ENCODE data around the gene INTS6. TPM values are rescaled to one million over a fixed set of nuclear protein-coding genes. Genes with fewer than 3 reads are reported as not detected.

The INTS6 gene
- total RNA-seq (2014; rRNA removed; shearing (Covaris generic)), result 27.4 and 32.3 TPM in 2 replicates

GRCh38 chr13:51452361-51453206 is at the start of gene INTS6:
Gene INTS6 (minus strand): TSS chr13:51453036. CDS start chr13:51452525, 511 bp downstream.
- peak; percentile 100 for DNase-seq (ENCODE audit: low spot score)
- in situ Hi-C loops (cut with HindIII; ENCODE audit: low sequenced_read_pairs), result no loop called here

- in situ Hi-C loops (cut with HindIII; ENCODE audit: low sequenced_read_pairs), result no loop called here
- no peak for DNase-seq (ENCODE audit: low spot score)
Observed at GRCh38 chr13:51502153-51502651, 49.4 kb upstream of the INTS6 start.

- no peak for DNase-seq (ENCODE audit: low spot score)
- in situ Hi-C loops (cut with HindIII; ENCODE audit: low sequenced_read_pairs), result no loop called here
Observed at GRCh38 chr13:51501592-51502152, 48.8 kb upstream of the INTS6 start.

GRCh38 chr13:51501096-51501495 is 48.3 kb upstream of the INTS6 start:
- no peak for DNase-seq (ENCODE audit: low spot score)
- in situ Hi-C loops (cut with HindIII; ENCODE audit: low sequenced_read_pairs), result no loop called here

GRCh38 chr13:51500687-51501086 is 47.9 kb upstream of the INTS6 start:
- no peak for DNase-seq (ENCODE audit: low spot score)
- in situ Hi-C loops (cut with HindIII; ENCODE audit: low sequenced_read_pairs), result no loop called here

GRCh38 chr13:51499841-51500240 is 47.0 kb upstream of the INTS6 start:
- in situ Hi-C loops (cut with HindIII; ENCODE audit: low sequenced_read_pairs), result no loop called here
- no peak for DNase-seq (ENCODE audit: low spot score)

- DNase-seq (ENCODE audit: low spot score), result no peak
- in situ Hi-C loops (cut with HindIII; ENCODE audit: low sequenced_read_pairs), result no loop called here
Observed at GRCh38 chr13:51495316-51495715, 42.5 kb upstream of the INTS6 start.

- in situ Hi-C loops (cut with HindIII; ENCODE audit: low sequenced_read_pairs), result no loop called here
- no peak for DNase-seq (ENCODE audit: low spot score)
Observed at GRCh38 chr13:51494156-51494555, 41.3 kb upstream of the INTS6 start.

- DNase-seq (ENCODE audit: low spot score), result no peak
- in situ Hi-C loops (cut with HindIII; ENCODE audit: low sequenced_read_pairs), result no loop called here
Observed at GRCh38 chr13:51488212-51488611, 35.4 kb upstream of the INTS6 start.

- DNase-seq (ENCODE audit: low spot score), result no peak
- in situ Hi-C loops (cut with HindIII; ENCODE audit: low sequenced_read_pairs), result no loop called here
Observed at GRCh38 chr13:51481656-51482055, 28.8 kb upstream of the INTS6 start.

GRCh38 chr13:51479199-51479523 is 26.3 kb upstream of the INTS6 start:
- DNase-seq (ENCODE audit: low spot score), result no peak
- in situ Hi-C loops (cut with HindIII; ENCODE audit: low sequenced_read_pairs), result no loop called here

GRCh38 chr13:51478418-51479198 is 25.8 kb upstream of the INTS6 start:
- DNase-seq (ENCODE audit: low spot score), result no peak
- in situ Hi-C loops (cut with HindIII; ENCODE audit: low sequenced_read_pairs), result no loop called here

GRCh38 chr13:51477653-51478324 is 25.0 kb upstream of the INTS6 start:
- in situ Hi-C loops (cut with HindIII; ENCODE audit: low sequenced_read_pairs), result no loop called here
- no peak for DNase-seq (ENCODE audit: low spot score)

GRCh38 chr13:51477149-51477548 is 24.3 kb upstream of the INTS6 start:
- DNase-seq (ENCODE audit: low spot score), result no peak
- in situ Hi-C loops (cut with HindIII; ENCODE audit: low sequenced_read_pairs), result no loop called here

- in situ Hi-C loops (cut with HindIII; ENCODE audit: low sequenced_read_pairs), result no loop called here
- no peak for DNase-seq (ENCODE audit: low spot score)
Observed at GRCh38 chr13:51475727-51476501, 23.1 kb upstream of the INTS6 start.

GRCh38 chr13:51469790-51470189 is 17.0 kb upstream of the INTS6 start:
- in situ Hi-C loops (cut with HindIII; ENCODE audit: low sequenced_read_pairs), result no loop called here
- no peak for DNase-seq (ENCODE audit: low spot score)

GRCh38 chr13:51467730-51468129 is 14.9 kb upstream of the INTS6 start:
- DNase-seq (ENCODE audit: low spot score), result no peak
- in situ Hi-C loops (cut with HindIII; ENCODE audit: low sequenced_read_pairs), result no loop called here

GRCh38 chr13:51465124-51465523 is 12.3 kb upstream of the INTS6 start:
- in situ Hi-C loops (cut with HindIII; ENCODE audit: low sequenced_read_pairs), result no loop called here
- no peak for DNase-seq (ENCODE audit: low spot score)

All from G401 (cell line).